KG1 (cell line): ENCODE results near the gene SEMA5A.
A peak's percentile ranks its signal among the peaks of the same experiment; 100 is the strongest.

Experiments
- DNase-seq: peaks from one replicate; lab custom pipeline; 2025; lab: John Stamatoyannopoulos, UW

SEMA5A gene

GRCh38 chr5:9395706-9396105 lies 150.2 kb downstream of the SEMA5A start:
- no peak for DNase-seq

- DNase-seq = no peak
Observed at GRCh38 chr5:9394221-9394620, 151.7 kb downstream of the SEMA5A start.

- DNase-seq = no peak
Observed at GRCh38 chr5:9392625-9393024, 153.2 kb downstream of the SEMA5A start.

- no peak for DNase-seq
Observed at GRCh38 chr5:9391080-9391479, 154.8 kb downstream of the SEMA5A start.

GRCh38 chr5:9390113-9390512 lies 155.8 kb downstream of the SEMA5A start:
- DNase-seq = no peak

- DNase-seq = no peak
Observed at GRCh38 chr5:9388941-9389674, 156.8 kb downstream of the SEMA5A start.

GRCh38 chr5:9387879-9388278 lies 158.0 kb downstream of the SEMA5A start:
- no peak for DNase-seq

- no peak for DNase-seq
Observed at GRCh38 chr5:9386945-9387344, 158.9 kb downstream of the SEMA5A start.

- DNase-seq = no peak
Observed at GRCh38 chr5:9382522-9382921, 163.4 kb downstream of the SEMA5A start.

GRCh38 chr5:9381464-9381863 lies 164.4 kb downstream of the SEMA5A start:
- no peak for DNase-seq

- DNase-seq = no peak
Observed at GRCh38 chr5:9380109-9380508, 165.8 kb downstream of the SEMA5A start.

- DNase-seq = no peak
Observed at GRCh38 chr5:9376363-9377117, 169.3 kb downstream of the SEMA5A start.

GRCh38 chr5:9375756-9376155 lies 170.1 kb downstream of the SEMA5A start:
- DNase-seq = no peak

GRCh38 chr5:9374025-9374424 lies 171.8 kb downstream of the SEMA5A start:
- DNase-seq = no peak

- no peak for DNase-seq
Observed at GRCh38 chr5:9373571-9373970, 172.3 kb downstream of the SEMA5A start.

GRCh38 chr5:9370256-9370655 lies 175.6 kb downstream of the SEMA5A start:
- DNase-seq = no peak

GRCh38 chr5:9365512-9365911 lies 180.4 kb downstream of the SEMA5A start:
- no peak for DNase-seq

- DNase-seq = no peak
Observed at GRCh38 chr5:9363449-9363848, 182.4 kb downstream of the SEMA5A start.

GRCh38 chr5:9363026-9363425 lies 182.8 kb downstream of the SEMA5A start:
- no peak for DNase-seq

- DNase-seq = no peak
Observed at GRCh38 chr5:9362600-9362999, 183.3 kb downstream of the SEMA5A start.

GRCh38 chr5:9361835-9362234 lies 184.0 kb downstream of the SEMA5A start:
- DNase-seq = peak; percentile 16

- DNase-seq = no peak
Observed at GRCh38 chr5:9358961-9359685, 186.8 kb downstream of the SEMA5A start.

GRCh38 chr5:9356351-9356825 lies 189.5 kb downstream of the SEMA5A start:
- DNase-seq = no peak
